ENCODE data around the gene POU3F2.

DNA sequence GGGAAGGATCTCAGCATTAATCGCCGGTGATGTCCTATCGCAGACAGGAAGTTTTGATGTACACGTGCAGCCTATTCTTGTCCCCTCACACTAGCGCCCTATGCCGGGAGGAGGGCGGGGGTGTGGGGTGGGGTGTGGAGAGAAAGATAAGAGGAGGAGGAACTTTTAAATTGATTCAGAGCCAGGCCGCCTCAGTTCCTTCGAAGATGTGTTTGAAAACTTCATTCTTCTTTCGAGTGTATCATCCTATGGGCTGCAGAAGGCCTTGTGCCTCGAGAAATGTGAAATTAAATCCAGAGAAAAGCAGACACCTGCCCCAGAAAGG is 2.5 kb upstream of the POU3F2 start:
- no peak for TF ChIP-seq POLR2A (IDR thresholded peaks at IDR 0.05)
- no peak for TF ChIP-seq CTCF (IDR thresholded peaks at IDR 0.05)
